GM21381 (cell line): Measurements from ENCODE around the gene NDUFV1.
"Not testable (repeated sequence)": the region's sequence is repeated elsewhere in the genome, so short reads cannot be mapped to it uniquely, and the experiment has no call there.

Source experiments
- ATAC-seq: cut with Tn5 transposase; IDR thresholded peaks from one replicate; pipeline ENCODE4 v1.9.1; 2021; ENCODE audit warnings: mild to moderate bottlenecking, moderate library complexity; ENCODE audit not compliant: unreplicated experiment

The NDUFV1 gene

DNA sequence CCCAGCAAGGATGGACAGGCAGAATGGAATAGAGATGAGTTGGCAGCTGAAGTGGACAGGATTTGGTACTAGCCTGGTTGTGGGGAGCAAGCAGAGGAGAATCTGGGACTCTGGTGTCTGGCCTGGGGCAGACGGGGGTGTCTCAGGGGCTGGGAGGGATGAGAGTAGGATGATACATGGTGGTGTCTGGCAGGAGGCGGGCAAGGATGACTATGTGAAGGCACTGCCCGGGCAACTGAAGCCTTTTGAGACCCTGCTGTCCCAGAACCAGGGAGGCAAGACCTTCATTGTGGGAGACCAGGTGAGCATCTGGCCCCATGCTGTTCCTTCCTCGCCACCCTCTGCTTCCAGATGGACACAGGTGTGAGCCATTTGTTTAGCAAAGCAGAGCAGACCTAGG lies 20.8 kb upstream of the NDUFV1 start:
- no peak for ATAC-seq

GRCh38 chr11:67586568-67587250 lies 20.0 kb upstream of the NDUFV1 start:
- ATAC-seq = no peak

GRCh38 chr11:67588136-67588503 lies 18.6 kb upstream of the NDUFV1 start:
- peak; percentile 21 for ATAC-seq

- not testable (repeated sequence) for ATAC-seq
Observed at GRCh38 chr11:67588899-67589415, 17.8 kb upstream of the NDUFV1 start.

- no peak for ATAC-seq
Observed at GRCh38 chr11:67592880-67593564, 13.7 kb upstream of the NDUFV1 start.

- no peak for ATAC-seq
Observed at GRCh38 chr11:67593565-67593905, 13.2 kb upstream of the NDUFV1 start.

DNA sequence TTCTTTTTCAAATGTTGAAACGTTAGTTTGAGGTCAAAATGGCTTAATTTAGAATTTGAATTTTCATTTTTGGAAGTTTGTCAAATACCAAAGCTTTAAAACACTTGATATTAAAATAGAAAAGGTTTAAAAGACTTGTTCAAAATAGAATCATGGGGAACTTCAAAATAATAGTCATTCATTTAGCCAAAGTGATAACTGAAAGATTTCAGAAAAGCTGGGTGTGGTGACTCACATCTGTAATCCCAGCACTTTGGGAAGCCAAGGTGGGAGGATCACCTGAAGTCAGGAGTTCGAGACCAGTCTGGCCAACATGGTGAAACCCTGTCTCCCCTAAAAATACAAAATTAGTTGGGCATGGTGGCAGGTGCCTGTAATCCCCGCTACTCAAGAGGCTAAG lies 12.3 kb upstream of the NDUFV1 start:
- ATAC-seq = no peak

DNA sequence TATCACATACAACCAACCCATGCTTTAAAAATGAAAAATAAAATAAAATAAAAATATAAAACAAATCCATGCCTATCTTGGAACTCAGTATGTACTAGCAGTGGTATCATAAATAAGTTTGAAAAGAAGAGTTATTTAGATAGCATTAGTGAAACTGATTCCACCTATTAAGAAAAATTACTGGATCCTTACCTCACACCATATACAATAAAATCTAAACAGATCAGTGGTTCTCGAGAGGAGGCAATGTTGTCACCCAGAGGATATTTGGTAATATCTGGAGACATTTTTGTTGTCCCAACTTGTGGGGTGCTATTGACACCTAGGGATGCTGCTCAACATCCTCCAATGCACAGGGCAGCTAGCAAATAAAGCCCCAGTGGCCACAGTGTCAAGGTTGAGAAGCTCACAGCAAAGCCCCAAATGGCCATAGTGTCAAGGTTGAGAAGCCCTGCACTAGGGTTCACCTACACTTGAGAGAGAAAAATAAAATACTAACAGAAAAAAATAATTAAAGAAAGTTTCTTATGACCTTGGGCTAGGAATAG lies 9.9 kb upstream of the NDUFV1 start:
- no peak for ATAC-seq

- not testable (repeated sequence) for ATAC-seq
Observed at GRCh38 chr11:67597458-67597857, 9.3 kb upstream of the NDUFV1 start.

GRCh38 chr11:67597963-67598362 lies 8.8 kb upstream of the NDUFV1 start:
- ATAC-seq = not testable (repeated sequence)

DNA sequence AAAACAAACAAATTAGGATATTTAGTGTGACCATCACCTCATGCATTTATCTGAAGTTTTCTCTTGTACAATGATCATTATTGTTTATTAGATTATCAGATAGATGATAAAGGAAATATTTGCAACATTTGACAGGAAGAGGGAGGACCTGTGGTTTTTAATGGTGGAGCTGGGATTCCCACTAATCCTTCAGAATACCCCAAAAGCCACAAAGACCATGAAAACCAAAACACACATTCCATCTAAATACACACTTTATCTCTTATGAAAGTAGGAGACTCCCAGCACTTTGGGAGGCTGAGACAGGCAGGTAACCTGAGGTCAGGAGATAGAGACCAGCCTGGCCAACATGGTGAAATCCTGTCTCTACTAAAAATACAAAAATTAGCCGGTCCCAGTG lies 7.6 kb upstream of the NDUFV1 start:
- ATAC-seq = no peak

GRCh38 chr11:67600324-67601029 lies 6.3 kb upstream of the NDUFV1 start:
- peak; percentile 71 for ATAC-seq

GRCh38 chr11:67601098-67601497 lies 5.6 kb upstream of the NDUFV1 start:
- ATAC-seq = no peak

DNA sequence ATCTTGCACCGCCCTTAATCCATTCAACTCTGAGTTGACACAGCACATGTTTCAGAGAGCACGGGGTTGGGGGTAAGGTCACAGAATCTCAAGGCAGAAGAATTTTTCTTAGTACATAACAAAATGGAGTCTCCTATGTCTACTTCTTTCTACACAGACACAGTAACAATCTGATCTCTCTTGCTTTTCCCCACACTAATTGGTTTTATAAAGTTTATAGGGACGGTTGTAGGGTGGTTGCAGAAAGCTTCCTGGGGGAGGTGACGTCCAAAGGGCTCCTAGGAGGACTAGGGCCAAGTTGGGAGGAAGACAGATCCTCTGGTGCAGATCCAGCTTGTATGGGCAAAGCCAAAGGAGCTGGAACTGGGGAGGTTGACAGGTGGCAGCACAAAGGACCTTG lies 2.6 kb upstream of the NDUFV1 start:
- not testable (repeated sequence) for ATAC-seq

DNA sequence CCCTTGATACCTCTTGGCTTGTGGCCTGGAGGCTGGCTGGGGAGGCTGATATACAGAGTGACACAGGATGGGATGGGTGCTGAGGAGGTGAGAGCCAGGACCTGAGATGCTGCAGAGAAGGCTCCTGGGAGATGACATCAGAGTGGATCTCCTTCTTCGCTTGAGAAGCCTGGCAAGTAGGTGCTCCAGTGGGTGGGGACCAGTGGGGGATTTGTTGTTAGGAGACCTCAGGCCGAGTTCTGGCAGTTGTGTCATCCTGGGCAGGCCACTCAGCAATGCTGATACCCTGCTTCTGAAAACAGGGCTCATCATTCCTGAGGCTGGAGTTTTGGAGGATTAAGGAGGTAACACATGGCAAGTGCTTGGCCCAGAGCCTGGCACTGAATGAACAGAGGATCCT lies 1.9 kb upstream of the NDUFV1 start:
- ATAC-seq = no peak

DNA sequence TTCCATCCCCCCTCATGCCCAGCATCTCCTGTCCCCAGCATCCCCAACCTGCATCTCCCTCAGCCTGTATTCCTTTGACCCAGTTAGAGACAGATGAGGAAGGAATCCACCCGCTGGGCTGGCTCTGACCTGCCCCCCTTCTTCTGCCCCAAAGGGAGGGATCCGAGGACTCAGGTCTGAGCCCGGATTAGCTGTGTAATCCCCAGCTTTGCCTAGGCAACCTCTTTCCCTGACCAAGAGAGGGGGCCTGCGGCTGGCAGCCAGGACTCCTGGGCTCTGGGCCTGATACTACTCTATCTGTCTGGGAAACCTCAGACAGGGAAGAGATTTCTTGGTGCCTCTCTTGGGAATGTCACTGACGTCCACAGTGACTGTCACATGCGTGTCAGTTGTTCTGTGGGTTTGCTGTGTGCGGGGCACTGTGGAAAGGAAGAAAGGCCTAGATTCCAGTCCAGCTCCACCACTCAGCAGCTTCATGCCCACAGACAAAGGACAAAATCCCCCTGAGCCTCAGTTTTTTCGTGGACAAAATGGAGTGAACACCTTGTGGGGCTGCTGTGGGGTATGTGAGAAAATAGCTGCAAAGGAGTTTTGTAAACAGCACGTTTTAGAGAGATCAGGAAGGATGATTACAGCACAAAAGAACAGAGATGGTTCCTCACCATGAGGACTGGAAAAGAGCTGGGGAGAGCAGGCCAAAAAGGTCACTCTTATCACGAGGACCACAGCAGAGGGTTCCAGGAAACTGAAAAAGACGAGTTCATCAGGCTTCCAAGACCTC lies 1.3 kb upstream of the NDUFV1 start:
- no peak for ATAC-seq

DNA sequence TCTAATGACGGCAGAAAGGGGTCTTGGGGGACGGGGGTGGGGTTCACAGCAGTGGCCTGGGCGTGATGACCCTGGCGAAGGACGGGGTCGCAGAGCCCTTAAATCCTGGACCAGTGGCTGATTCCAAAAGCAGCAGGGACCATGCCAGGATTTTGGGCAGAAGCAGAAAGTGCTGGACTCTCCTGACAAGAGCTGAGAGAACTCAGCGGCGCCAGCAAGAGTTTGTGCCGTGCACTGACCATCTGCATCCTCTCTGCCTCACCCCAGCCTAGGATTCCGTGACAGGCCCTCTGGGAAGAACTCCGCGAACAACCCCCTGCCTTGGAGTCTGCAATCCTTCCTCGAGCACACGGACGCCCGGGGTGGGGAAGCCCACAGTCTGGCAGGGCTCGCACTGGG lies 644 bp upstream of the NDUFV1 start:
- ATAC-seq = no peak

DNA sequence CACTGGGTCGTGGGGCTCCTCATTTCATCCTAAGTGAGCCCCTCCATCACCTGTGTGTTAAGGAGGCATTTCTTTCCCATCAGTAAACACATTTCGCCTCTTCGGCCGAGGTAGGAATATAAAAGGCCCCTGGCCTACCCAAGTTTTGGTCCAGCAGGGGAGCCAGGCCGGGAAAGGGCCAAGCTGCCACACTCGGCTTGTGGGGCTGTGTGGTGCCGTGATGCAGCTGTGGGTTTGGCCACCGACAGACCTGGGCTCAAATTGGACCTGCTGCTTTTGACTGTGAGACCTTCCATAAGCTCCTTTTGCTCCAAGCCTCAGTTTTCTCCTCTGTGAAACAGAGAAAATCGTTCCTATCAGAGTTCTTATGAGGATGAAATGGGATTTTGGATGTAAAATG lies 771 bp downstream of the NDUFV1 start:
- no peak for ATAC-seq

GRCh38 chr11:67608486-67608885 lies 1.8 kb downstream of the NDUFV1 start:
- no peak for ATAC-seq

- ATAC-seq = no peak
Observed at GRCh38 chr11:67609316-67609715, 2.6 kb downstream of the NDUFV1 start.

GRCh38 chr11:67610302-67610868 lies 3.6 kb downstream of the NDUFV1 start:
- no peak for ATAC-seq
